ENCODE measurements around the gene CARF.

The CARF gene

GRCh38 chr2:203030545-203030944, 118.5 kb downstream of the CARF start:
- no peak for ATAC-seq (ENCODE audit: low read depth)
- Histone ChIP-seq H3K27ac (ENCODE audit: poor library complexity, severe bottlenecking) (no peak overlapping the region), H3K27me3 (ENCODE audit: insufficient read depth, poor library complexity, severe bottlenecking) (no peaks in the 10 kb centered on the region), H3K9me3 (ENCODE audit: severe bottlenecking) (no peaks in the 10 kb centered on the region), H3K4me3 (ENCODE audit: severe bottlenecking) (no peak overlapping the region), H3K36me3 (ENCODE audit: low read depth) (peaks cover 11% of the 10 kb centered on the region; the same call in 1 of the 2 replicates), H3K4me1 (ENCODE audit: insufficient read depth, poor library complexity, severe bottlenecking) (no peaks in the 10 kb centered on the region)
- no peak for DNase-seq (ENCODE audit: low spot score)
- TF ChIP-seq CTCF (IDR thresholded peaks at IDR 0.05; ENCODE audit: poor library complexity, severe bottlenecking): no peak

- no peaks in the 10 kb centered on the region for H3K27me3 ChIP-seq (ENCODE audit: insufficient read depth, poor library complexity, severe bottlenecking)
- H3K27ac ChIP-seq (ENCODE audit: poor library complexity, severe bottlenecking): no peak overlapping the region
- ATAC-seq (ENCODE audit: low read depth): no peak
- no peaks in the 10 kb centered on the region for H3K9me3 ChIP-seq (ENCODE audit: severe bottlenecking)
- H3K4me3 ChIP-seq (ENCODE audit: severe bottlenecking): no peak overlapping the region
- no peak for TF ChIP-seq CTCF (IDR thresholded peaks at IDR 0.05; ENCODE audit: poor library complexity, severe bottlenecking)
- H3K4me1 ChIP-seq (ENCODE audit: insufficient read depth, poor library complexity, severe bottlenecking): no peaks in the 10 kb centered on the region
- peaks cover 11% of the 10 kb centered on the region; the same call in 1 of the 2 replicates for H3K36me3 ChIP-seq (ENCODE audit: low read depth)
- DNase-seq (ENCODE audit: low spot score): no peak
Observed at GRCh38 chr2:203030991-203031390, 118.9 kb downstream of the CARF start.

GRCh38 chr2:203033395-203033794, 121.3 kb downstream of the CARF start:
- peaks cover 10% of the 10 kb centered on the region for H3K4me1 ChIP-seq (ENCODE audit: insufficient read depth, poor library complexity, severe bottlenecking)
- H3K9me3 ChIP-seq (ENCODE audit: severe bottlenecking): no peaks in the 10 kb centered on the region
- no peaks in the 10 kb centered on the region for H3K36me3 ChIP-seq (ENCODE audit: low read depth)
- no peak for DNase-seq (ENCODE audit: low spot score)
- ATAC-seq (ENCODE audit: low read depth): no peak
- H3K27ac ChIP-seq (ENCODE audit: poor library complexity, severe bottlenecking): no peak overlapping the region
- TF ChIP-seq CTCF (IDR thresholded peaks at IDR 0.05; ENCODE audit: poor library complexity, severe bottlenecking): no peak
- H3K4me3 ChIP-seq (ENCODE audit: severe bottlenecking): no peak overlapping the region
- H3K27me3 ChIP-seq (ENCODE audit: insufficient read depth, poor library complexity, severe bottlenecking): no peaks in the 10 kb centered on the region

GRCh38 chr2:203035879-203036470, 123.9 kb downstream of the CARF start:
- Histone ChIP-seq H3K4me1 (ENCODE audit: insufficient read depth, poor library complexity, severe bottlenecking) (peaks cover 22% of the 10 kb centered on the region), H3K4me3 (ENCODE audit: severe bottlenecking) (no peak overlapping the region), H3K27ac (ENCODE audit: poor library complexity, severe bottlenecking) (peak overlapping the region; percentile 86), H3K9me3 (ENCODE audit: severe bottlenecking) (no peaks in the 10 kb centered on the region), H3K36me3 (ENCODE audit: low read depth) (peaks cover 1% of the 10 kb centered on the region; the same call in 1 of the 2 replicates), H3K27me3 (ENCODE audit: insufficient read depth, poor library complexity, severe bottlenecking) (no peaks in the 10 kb centered on the region)
- ATAC-seq (ENCODE audit: low read depth) (no peak), DNase-seq (ENCODE audit: low spot score) (no peak)
- no peak for TF ChIP-seq CTCF (IDR thresholded peaks at IDR 0.05; ENCODE audit: poor library complexity, severe bottlenecking)

Measured in RWPE2 (cell line).